Measurements from ENCODE around the gene TNNC1. TPM values are rescaled to one million over a fixed set of nuclear protein-coding genes. Genes with fewer than 3 reads are reported as not detected.

TNNC1 gene
- total RNA-seq, 2 experiments from 2014 or later, result 7.2 to 7.6 TPM

GRCh38 chr3:52451237-52452083 lies 2.4 kb downstream of the TNNC1 start:
- peaks cover 3% of the 10 kb centered on the region for H3K36me3 Mint-ChIP-seq (ENCODE audit: low read depth)
- H3K4me3 Mint-ChIP-seq, result no peak overlapping the region
- H3K27me3 Mint-ChIP-seq (ENCODE audit: low read depth), result no peaks in the 10 kb centered on the region
- intact Hi-C loops (cut with micrococcal nuclease), result no loop called here
- H3K27ac Mint-ChIP-seq, result no peak overlapping the region
- peaks cover 22% of the 10 kb centered on the region for H3K4me1 Mint-ChIP-seq (ENCODE audit: low read depth)
- H3K9me3 Mint-ChIP-seq, result no peaks in the 10 kb centered on the region
- DNase-seq, result no peak
- CTCF ChIA-PET, result interaction anchor here (0.5 to 8.5 kb wide), 4 partner anchors 8 to 112 kb away, joined by 3 to 81 read pairs (median 7); no protein-coding TSS in a partner anchor

GRCh38 chr3:52450489-52451236 lies 3.2 kb downstream of the TNNC1 start:
- CTCF ChIA-PET, result interaction anchor here (0.5 to 8.5 kb wide), 5 partner anchors 8 to 111 kb away, joined by 3 to 81 read pairs (median 5); no protein-coding TSS in a partner anchor

GRCh38 chr3:52447512-52448355 lies 6.1 kb downstream of the TNNC1 start:
- Mint-ChIP-seq H3K4me3 (no peak overlapping the region), H3K27ac (no peak overlapping the region), H3K27me3 (ENCODE audit: low read depth) (no peaks in the 10 kb centered on the region), H3K9me3 (no peaks in the 10 kb centered on the region), H3K36me3 (ENCODE audit: low read depth) (no peaks in the 10 kb centered on the region), H3K4me1 (ENCODE audit: low read depth) (peaks cover 4% of the 10 kb centered on the region)
- no peak for DNase-seq
- intact Hi-C loops (cut with micrococcal nuclease), result loop anchor here (1.0 to 5.0 kb wide), 4 partner anchors 19 to 227 kb away; no protein-coding TSS in a partner anchor
- CTCF ChIA-PET, result interaction anchor here (0.7 to 8.5 kb wide), 11 partner anchors 9 to 245 kb away, joined by 3 to 81 read pairs (median 5); partner anchors contain the start of gene NISCH

More at GRCh38 chr3:52450489-52451236, 3.2 kb downstream of the TNNC1 start:
- intact Hi-C loops (cut with micrococcal nuclease), result no loop called here
- Mint-ChIP-seq H3K27ac (no peak overlapping the region), H3K4me1 (ENCODE audit: low read depth) (peaks cover 17% of the 10 kb centered on the region), H3K9me3 (no peaks in the 10 kb centered on the region), H3K36me3 (ENCODE audit: low read depth) (peaks cover 2% of the 10 kb centered on the region), H3K4me3 (no peak overlapping the region), H3K27me3 (ENCODE audit: low read depth) (no peaks in the 10 kb centered on the region)
- no peak for DNase-seq

GRCh38 chr3:52446631-52447511 lies 7.0 kb downstream of the TNNC1 start:
- Mint-ChIP-seq H3K27ac (no peak overlapping the region), H3K9me3 (no peaks in the 10 kb centered on the region), H3K4me1 (ENCODE audit: low read depth) (peaks cover 4% of the 10 kb centered on the region), H3K36me3 (ENCODE audit: low read depth) (no peaks in the 10 kb centered on the region), H3K4me3 (no peak overlapping the region), H3K27me3 (ENCODE audit: low read depth) (no peaks in the 10 kb centered on the region)
- intact Hi-C loops (cut with micrococcal nuclease), result loop anchor here (1.0 to 5.0 kb wide), 4 partner anchors 19 to 226 kb away; no protein-coding TSS in a partner anchor
- DNase-seq, result peak; percentile 79
- CTCF ChIA-PET, result interaction anchor here (0.7 to 8.5 kb wide), 18 partner anchors 7 to 443 kb away, joined by 3 to 81 read pairs (median 4); partner anchors contain the start of genes NISCH and TNNC1

- Mint-ChIP-seq H3K4me1 (ENCODE audit: low read depth) (peaks cover 4% of the 10 kb centered on the region), H3K27ac (no peak overlapping the region), H3K27me3 (ENCODE audit: low read depth) (no peaks in the 10 kb centered on the region), H3K9me3 (no peaks in the 10 kb centered on the region), H3K4me3 (no peak overlapping the region), H3K36me3 (ENCODE audit: low read depth) (no peaks in the 10 kb centered on the region)
- intact Hi-C loops (cut with micrococcal nuclease), result loop anchor here (2.0 to 5.0 kb wide), 2 partner anchors 109 to 225 kb away; no protein-coding TSS in a partner anchor
- DNase-seq, result no peak
- CTCF ChIA-PET, result interaction anchor here (0.8 to 8.5 kb wide), 15 partner anchors 8 to 442 kb away, joined by 3 to 81 read pairs (median 4); partner anchors contain the start of genes NISCH and TNNC1
Measured at GRCh38 chr3:52446042-52446441, 7.8 kb downstream of the TNNC1 start.

- CTCF ChIA-PET, result interaction anchor here (0.8 to 8.5 kb wide), 13 partner anchors 11 to 1927 kb away, joined by 3 to 81 read pairs (median 4); partner anchors contain the start of gene NISCH
- Mint-ChIP-seq H3K4me3 (no peak within 1 kb of the TSS), H3K9me3 (no peaks in the 10 kb centered on the region), H3K36me3 (ENCODE audit: low read depth) (no peaks in the 10 kb centered on the region), H3K4me1 (ENCODE audit: low read depth) (peaks cover 4% of the 10 kb centered on the region), H3K27ac (no peak within 1 kb of the TSS), H3K27me3 (ENCODE audit: low read depth) (no peaks in the 10 kb centered on the region)
- peak; percentile 80 for DNase-seq
- intact Hi-C loops (cut with micrococcal nuclease), result loop anchor here (5.0 kb wide), 1 partner anchor 108 kb away; no protein-coding TSS in a partner anchor
Measured at GRCh38 chr3:52444860-52445793, 8.7 kb downstream of the TNNC1 start, which contains the start of gene SEMA3G. SEMA3G (minus strand) TSS chr3:52445103; CDS start chr3:52445027, 76 bp downstream.

GRCh38 chr3:52443791-52444687 lies 9.8 kb downstream of the TNNC1 start:
- CTCF ChIA-PET, result interaction anchor here (0.7 to 1.6 kb wide), 5 partner anchors 7 to 222 kb away, joined by 3 to 6 read pairs (median 3); partner anchors contain the start of gene TNNC1
- Mint-ChIP-seq H3K9me3 (no peaks in the 10 kb centered on the region), H3K27me3 (ENCODE audit: low read depth) (no peaks in the 10 kb centered on the region), H3K4me3 (no peak overlapping the region), H3K4me1 (ENCODE audit: low read depth) (peaks cover 4% of the 10 kb centered on the region), H3K36me3 (ENCODE audit: low read depth) (no peaks in the 10 kb centered on the region), H3K27ac (no peak overlapping the region)
- DNase-seq, result no peak
- intact Hi-C loops (cut with micrococcal nuclease), result no loop called here

GRCh38 chr3:52443268-52443610 lies 10.6 kb downstream of the TNNC1 start:
- Mint-ChIP-seq H3K4me3 (no peak overlapping the region), H3K9me3 (no peaks in the 10 kb centered on the region), H3K27me3 (ENCODE audit: low read depth) (no peaks in the 10 kb centered on the region), H3K4me1 (ENCODE audit: low read depth) (peaks cover 4% of the 10 kb centered on the region), H3K36me3 (ENCODE audit: low read depth) (no peaks in the 10 kb centered on the region), H3K27ac (no peak overlapping the region)
- DNase-seq, result no peak
- intact Hi-C loops (cut with micrococcal nuclease), result no loop called here
- CTCF ChIA-PET, result interaction anchor here (1.1 to 1.6 kb wide), 3 partner anchors 8 to 16 kb away, joined by 3 to 6 read pairs (median 3); partner anchors contain the start of gene TNNC1

Data from activated naive CD4-positive, alpha-beta T cell treated with anti-CD3 and anti-CD28 coated beads for 36 hours (primary cell).